HepG2 (cell line): Measurements from ENCODE around the gene SNRNP48. TPM values are rescaled to one million over a fixed set of nuclear protein-coding genes. Genes with fewer than 3 reads are reported as not detected.

Experiments used
- AHR ChIP-seq: IDR thresholded peaks from 2 replicates; pipeline ENCODE4 v1.6.1; 2018; ENCODE audit warnings: missing genetic modification reagents, missing compliant biosample characterization
- ATF3 ChIP-seq: sonication (generic); formaldehyde crosslinking; IDR thresholded peaks from 2 replicates; pipeline ENCODE4 v1.4.0; 2020; ENCODE audit warnings: missing genetic modification reagents
- CC2D1A ChIP-seq: sonication (generic); formaldehyde crosslinking; IDR thresholded peaks from 2 replicates; pipeline ENCODE4 v1.8.1; 2023; ENCODE audit warnings: mild to moderate bottlenecking, missing genetic modification reagents
- CCDC6 ChIP-seq: sonication (generic); formaldehyde crosslinking; IDR thresholded peaks from 2 replicates; pipeline ENCODE4 v1.8.1; 2022; ENCODE audit warnings: mild to moderate bottlenecking, missing genetic modification reagents, moderate library complexity
- ELF1 ChIP-seq: sonication (generic); formaldehyde crosslinking; IDR thresholded peaks from 2 replicates; pipeline ENCODE4 v1.4.0; 2020; ENCODE audit warnings: missing genetic modification reagents
- GZF1 ChIP-seq: sonication (generic); formaldehyde crosslinking; IDR thresholded peaks from 2 replicates; pipeline ENCODE4 v1.5.1; 2020; ENCODE audit warnings: mild to moderate bottlenecking, missing genetic modification reagents
- ZBTB40 ChIP-seq, 2 experiments: fragments of 450-650 bp in 1 of 2; sonication (generic) in 1 of 2; formaldehyde crosslinking in 1 of 2; IDR thresholded peaks; 2 replicates each; pipeline versions ENCODE4 v1.6.1 to v1.8.0; 2016 to 2022; ENCODE audit warnings: antibody characterized with exemption in 1 of 2, mild to moderate bottlenecking in 1 of 2, missing genetic modification reagents in 1 of 2
- ZNF280D ChIP-seq: sonication (generic); formaldehyde crosslinking; IDR thresholded peaks from 2 replicates; pipeline ENCODE4 v1.5.1; 2020; ENCODE audit warnings: mild to moderate bottlenecking, missing genetic modification reagents
- ZNF703 ChIP-seq: sonication (generic); formaldehyde crosslinking; IDR thresholded peaks from 2 replicates; pipeline ENCODE4 v1.5.1; 2020; ENCODE audit warnings: missing genetic modification reagents, mild to moderate bottlenecking, moderate library complexity, borderline replicate concordance
- ZNF878 ChIP-seq: sonication (generic); formaldehyde crosslinking; IDR thresholded peaks from 2 replicates; pipeline ENCODE4 v1.8.1; 2023; ENCODE audit warnings: mild to moderate bottlenecking, missing genetic modification reagents, moderate library complexity
- polyA plus RNA-seq, 8 experiments: library from polyadenylated mRNA; depleted of rRNA in 3 of 8; stranded (reverse) in 7 of 8; unstranded in 1 of 8; fragments of >200 nt; fragmentation: Illumina TruSeq in 4 of 8; extraction: Trizol in 4 of 8; gene quantifications; 2 replicates each; pipeline versions ENCODE4 v1.2.1 to v1.2.3, GENCODE V29; 2011 to 2016; ENCODE audit warnings: low read depth in 4 of 8, missing spikeins in 1 of 8, mixed read lengths in 1 of 8; ENCODE audit not compliant: insufficient read depth in 1 of 8
- total RNA-seq, 5 experiments: library from RNA; depleted of rRNA; stranded (reverse); fragments of >200 nt; fragmentation: Illumina TruSeq; extraction: Trizol; gene quantifications; 2 replicates each; pipeline ENCODE4 v1.2.3, GENCODE V29; 2016; ENCODE audit warnings: low read depth in 1 of 5
- TF ChIP-seq, protein P1 (sequence below): sonication (generic); formaldehyde crosslinking; IDR thresholded peaks from 2 replicates; pipeline ENCODE4 v1.8.0; 2022; ENCODE audit warnings: missing genetic modification reagents, mild to moderate bottlenecking, borderline replicate concordance

SNRNP48 gene
- total and polyA plus RNA-seq, 2 of the 13 experiments (the other 11 are each of a cell fraction or from before 2014, with no cell fraction given): 17.5 to 47.5 TPM

GRCh38 chr6:7589949-7590917 lies at the start of gene SNRNP48 (continued):
- TF ChIP-seq ZNF280D (CRISPR knock-in tag): peak; percentile 87; the same call in 1 of the 2 replicates
- TF ChIP-seq CCDC6 (CRISPR knock-in tag): peak; percentile 75
- TF ChIP-seq, protein P1, sequence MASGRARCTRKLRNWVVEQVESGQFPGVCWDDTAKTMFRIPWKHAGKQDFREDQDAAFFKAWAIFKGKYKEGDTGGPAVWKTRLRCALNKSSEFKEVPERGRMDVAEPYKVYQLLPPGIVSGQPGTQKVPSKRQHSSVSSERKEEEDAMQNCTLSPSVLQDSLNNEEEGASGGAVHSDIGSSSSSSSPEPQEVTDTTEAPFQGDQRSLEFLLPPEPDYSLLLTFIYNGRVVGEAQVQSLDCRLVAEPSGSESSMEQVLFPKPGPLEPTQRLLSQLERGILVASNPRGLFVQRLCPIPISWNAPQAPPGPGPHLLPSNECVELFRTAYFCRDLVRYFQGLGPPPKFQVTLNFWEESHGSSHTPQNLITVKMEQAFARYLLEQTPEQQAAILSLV (CRISPR knock-in tag): peak; percentile 86
- TF ChIP-seq ZNF878 (CRISPR knock-in tag): 0 out of 2 replicates have a peak, but pooled peaks have one; percentile 26
- TF ChIP-seq ELF1 (CRISPR knock-in tag): peak; percentile 85
- no peak for TF ChIP-seq GZF1 (CRISPR knock-in tag)
- TF ChIP-seq AHR (CRISPR knock-in tag): peak; percentile 88
- TF ChIP-seq ZBTB40 (IDR thresholded peaks at IDR 0.05): no peak
- peak; percentile 56; the same call in 1 of the 2 replicates for TF ChIP-seq ZBTB40 (CRISPR knock-in tag; IDR thresholded peaks at IDR 0.05)
- no peak; the same call in 1 of the 2 replicates for TF ChIP-seq ATF3
- TF ChIP-seq CC2D1A: no peak
- no peak for TF ChIP-seq ZNF703 (CRISPR knock-in tag)
